HG03139 (cell line): Measurements from ENCODE around the gene PDE7B.

Source experiments
- ATAC-seq: cut with Tn5 transposase; IDR thresholded peaks from one replicate; pipeline ENCODE4 v1.9.1; 2021; ENCODE audit not compliant: unreplicated experiment

PDE7B gene

DNA sequence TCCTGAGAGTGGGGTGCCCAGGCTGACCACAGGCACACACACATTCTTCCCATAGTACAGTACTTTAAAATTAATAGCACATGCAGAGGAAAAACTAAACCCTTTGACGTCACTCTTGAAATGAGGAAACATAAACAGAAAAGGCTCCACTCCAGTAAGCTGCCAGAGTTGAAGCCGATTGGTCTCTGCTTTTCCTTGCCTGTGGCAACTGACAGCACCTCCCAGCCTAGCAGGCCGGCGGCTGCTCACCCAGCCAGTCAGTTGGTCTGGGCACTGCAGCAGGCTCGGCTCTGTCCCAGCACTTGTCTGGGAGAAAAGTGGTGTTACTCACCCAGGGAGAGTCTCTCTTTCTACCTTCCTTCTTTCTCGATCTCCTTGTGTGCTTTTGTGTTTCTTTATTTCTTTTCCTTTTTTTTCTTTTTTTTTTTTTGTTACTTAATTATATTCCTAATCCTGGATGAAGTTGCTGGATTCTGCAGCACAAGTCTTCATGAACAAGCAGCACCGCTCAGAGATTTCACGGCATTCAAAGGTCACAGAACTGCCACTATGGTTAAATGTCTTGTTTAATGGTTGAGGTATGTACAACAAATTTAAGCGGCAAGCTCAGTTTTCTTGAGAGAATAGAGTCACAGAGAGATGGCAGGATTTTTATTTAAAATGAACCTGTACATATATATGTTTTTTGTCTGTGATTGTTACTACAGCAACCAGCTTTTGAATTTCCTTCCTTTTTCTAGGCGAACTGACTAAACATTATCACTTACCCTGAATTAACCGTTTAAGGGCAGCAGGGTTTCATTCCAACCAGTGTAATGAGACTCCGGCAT, at the start of gene PDE7B:
PDE7B (plus strand) TSS at position 260 of the 830 bp plus-strand sequence.
- peak; percentile 80 for ATAC-seq

DNA sequence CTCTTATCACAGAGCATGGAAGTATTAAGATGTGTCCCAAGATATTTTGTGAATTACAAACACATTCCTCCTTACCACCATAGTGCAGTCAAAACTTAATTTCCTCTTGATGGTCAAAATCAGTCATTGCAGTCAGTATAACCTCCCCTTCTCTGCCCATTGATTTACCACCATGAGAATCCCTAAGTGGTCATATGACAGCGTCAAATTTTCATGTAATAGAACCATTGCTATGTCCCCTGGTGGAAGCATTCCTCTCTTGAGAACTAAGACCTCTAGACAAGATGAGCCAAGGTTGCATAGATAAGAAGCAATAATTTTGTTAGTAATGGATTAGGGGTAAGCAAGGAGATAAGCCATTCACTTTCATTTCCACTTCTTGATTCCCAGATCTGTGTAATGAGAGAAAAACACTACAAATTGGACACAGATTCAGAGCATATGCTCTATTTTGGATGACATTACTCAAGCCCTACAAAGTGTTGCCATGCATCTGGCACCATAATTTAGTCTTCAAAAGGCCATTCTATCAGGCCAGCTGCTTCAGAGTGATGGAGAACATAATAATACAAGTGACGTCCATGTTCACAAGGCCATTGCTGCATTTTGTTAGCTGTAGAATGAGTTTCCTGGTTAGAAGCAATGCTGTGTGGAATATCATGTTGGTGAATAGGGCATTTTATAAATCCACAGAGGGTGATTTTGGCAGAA, 49.6 kb upstream of the PDE7B start:
- ATAC-seq: no peak

DNA sequence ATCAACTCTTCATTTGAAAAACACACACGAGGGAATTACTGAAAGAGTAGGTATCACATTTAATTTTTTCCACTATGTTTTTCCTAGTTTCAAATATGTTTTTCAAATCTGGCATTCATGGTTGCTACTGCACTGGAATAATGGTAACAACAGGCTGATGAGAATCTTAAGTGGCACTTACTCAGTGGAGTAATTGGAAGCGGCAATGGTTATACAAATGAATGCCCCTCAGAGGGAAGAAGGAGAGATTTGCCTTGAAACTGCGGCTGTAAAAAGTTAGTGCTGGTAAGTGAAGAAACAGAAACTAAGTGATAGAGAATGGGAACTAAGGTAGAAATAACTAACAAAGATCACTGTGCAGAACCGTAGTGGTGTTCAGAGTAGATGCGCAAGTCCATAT, 41.0 kb upstream of the PDE7B start:
- ATAC-seq: no peak

DNA sequence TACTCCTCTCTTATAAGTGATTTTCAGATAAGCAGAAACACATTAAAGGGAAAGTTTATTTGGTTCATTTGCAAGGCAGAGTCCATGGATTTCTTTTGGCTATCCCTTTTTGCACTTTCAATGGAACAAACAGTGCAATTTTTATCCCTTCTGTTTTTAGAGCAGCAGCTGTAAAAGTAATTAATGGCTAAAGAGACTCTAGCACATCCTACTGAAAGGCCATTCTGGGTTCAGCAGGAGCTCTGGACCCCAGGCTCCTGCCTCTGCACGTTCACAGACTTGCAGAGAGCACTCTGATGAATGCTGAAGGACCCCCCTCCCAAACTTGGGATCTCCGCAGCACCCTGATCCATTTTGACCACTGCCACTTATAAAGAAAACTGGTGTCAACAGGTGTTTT, 40.3 kb upstream of the PDE7B start:
- ATAC-seq: no peak

DNA sequence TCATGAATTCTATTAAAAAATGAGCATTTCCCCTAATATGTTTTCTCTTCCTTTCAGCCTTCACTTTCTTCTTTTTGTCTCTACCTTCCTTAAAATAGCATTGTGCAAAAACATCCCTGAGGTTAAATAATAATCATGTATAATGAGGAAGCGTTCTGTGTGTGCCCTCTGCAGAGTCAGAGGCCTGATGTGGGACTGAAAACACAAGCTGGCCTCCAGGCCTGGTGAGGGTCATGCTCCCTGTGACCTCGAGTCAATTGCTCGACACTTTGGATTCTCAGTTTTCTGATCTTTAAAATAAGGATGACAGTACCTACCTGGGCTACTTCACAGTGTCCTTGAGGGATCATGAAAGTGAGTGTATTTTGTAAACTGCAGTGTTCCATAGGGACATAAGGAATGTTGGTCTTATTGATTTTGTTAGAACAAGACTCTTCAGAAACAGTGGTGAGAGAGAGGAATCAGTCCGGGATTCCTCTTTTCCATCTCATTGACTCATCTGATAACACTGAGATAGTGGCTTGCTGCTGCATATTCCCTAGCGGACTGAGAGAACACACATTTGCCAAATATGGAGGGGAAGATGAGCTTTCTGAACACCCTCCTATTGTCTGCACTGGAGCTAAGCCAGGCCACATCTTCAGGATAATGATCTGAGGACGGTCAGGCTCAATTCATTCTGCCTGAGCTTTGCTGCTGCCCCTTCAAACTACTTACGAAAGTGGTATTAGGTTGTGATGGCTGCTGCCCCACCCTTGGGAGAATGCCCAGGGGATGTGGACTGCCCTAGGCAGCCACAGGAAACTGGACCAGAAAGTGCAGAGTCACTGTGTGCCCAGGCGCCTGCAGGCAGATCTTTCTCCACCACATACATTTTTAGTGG, 39.6 kb upstream of the PDE7B start:
- no peak for ATAC-seq

DNA sequence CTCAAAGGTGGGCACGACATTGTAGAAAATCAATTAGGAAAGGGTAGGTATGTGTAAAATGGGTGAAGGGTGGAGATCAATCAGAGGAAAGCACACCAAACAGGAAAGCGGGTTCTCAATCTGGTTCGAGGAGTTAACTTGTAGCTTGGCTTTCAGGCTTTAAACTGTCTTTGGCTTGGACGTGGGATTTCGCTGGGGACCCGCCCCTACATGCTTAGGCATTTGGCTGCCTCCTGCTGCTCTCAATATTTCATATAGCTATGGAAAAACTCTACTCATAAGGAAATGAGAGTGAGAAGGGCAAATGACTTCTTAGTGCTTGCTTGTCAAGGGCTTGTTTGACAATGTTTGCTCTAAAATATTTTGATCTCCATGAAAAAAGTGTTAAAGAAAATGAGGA, 38.1 kb upstream of the PDE7B start:
- no peak for ATAC-seq

DNA sequence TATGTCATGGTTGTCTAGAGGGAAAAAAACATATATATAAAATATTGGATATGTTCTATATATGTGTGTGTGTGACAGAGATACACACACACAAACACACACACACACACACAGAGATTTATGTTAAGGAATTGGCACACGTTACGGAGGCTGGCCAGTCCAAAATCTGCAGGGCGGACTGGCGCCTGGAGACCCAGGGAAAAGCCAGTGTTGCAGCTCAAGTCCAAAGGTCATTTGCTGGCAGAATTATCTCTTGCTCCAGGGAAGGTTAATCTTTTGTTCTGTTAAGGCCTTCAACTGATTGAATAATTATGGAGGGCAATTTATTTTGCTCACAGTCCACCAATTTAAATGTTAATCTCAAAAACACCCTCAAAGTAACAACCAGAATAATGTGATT, 37.5 kb upstream of the PDE7B start:
- no peak for ATAC-seq

DNA sequence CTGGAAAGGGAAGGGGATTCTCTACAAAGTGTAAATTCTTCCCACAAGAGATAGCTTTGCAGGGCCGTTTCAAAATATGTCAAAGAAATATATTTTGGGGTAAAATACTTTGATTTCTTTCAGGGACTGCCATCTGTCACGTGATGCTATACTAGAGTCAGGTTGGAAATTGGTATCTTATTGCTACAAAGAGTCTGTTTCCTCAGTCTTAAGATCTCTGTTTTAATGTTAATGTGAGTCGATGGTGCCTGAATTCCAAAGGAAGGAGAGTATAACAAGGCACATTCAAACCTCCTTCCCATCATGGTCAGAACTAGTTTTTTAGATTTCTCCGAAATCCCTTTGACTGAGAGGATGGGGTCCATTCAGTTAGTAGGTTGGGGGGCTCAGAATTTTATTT, 36.3 kb upstream of the PDE7B start:
- ATAC-seq: no peak

DNA sequence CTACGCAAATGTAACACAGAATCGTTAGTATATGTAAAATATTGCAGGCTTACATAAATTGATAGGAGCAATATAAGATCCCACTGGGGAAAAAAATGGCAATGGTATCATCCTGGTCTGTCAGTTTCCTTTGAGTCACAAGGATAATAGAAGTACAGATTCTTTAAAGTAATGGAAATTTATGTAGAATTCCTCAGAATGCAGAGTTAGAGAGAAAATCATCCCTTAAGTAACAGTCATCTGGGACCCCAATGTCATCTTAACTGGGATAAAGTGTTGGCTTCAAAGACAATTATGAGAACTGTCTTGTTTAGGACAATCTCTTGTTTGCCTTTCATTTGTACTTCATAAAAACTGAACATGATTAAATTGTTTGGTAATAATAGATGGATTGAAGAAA, 34.5 kb upstream of the PDE7B start:
- no peak for ATAC-seq

DNA sequence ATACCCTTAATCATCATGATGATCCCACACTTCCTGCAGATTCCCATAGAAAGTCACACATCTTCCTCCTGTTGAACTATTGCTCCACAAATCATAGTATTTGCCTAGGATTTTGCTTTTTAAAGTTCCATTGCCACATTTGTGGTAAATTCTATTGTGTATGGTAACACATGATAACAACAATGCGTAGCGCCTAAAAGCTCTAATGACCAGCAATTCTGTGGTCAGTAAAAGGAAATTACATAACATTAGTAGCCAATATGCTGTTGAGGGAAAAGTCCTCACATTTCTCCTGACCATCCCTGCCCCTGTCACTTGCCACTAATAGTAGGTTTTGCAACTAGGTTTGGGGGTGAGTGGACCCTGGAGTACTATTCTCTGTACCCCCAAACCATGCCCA, 31.8 kb upstream of the PDE7B start:
- ATAC-seq: no peak

DNA sequence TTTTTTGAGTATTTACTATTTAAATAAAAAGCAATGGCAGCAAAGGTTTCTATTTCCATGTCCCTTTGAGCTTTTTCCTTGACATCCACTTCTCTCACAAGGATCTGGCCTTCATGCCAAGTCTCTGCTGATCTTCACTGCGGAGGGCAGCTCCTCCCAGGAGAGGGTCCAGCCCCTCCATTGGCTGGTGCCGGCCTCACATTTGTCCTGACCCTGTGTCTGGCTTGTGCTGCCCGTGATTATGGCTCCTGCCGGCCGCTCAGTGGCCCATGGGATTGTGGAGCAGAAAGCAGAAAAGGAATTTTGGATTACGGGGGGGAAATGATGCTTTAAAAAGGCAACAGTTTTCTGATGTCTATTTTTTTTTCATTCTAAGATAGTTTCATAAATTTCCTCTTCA, 31.2 kb upstream of the PDE7B start:
- no peak for ATAC-seq

DNA sequence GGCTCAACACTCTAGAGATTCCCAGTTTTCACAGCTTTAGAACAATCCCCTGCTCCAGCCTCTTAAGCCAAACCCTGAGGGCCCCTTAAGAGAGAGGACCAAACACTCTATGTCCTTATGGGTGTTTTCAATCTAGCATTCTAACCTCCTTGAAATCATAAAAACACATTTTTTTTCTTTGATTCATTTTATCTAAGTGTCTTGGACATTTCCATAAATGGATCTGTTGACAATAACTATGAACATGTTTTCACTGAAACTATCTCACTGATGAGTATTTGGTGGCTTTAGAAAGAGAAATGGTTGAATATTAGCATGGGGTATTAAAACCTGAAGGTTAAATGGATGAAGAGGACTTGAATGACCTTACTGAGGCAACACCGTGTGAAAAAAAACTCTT, 27.6 kb upstream of the PDE7B start:
- ATAC-seq: no peak

DNA sequence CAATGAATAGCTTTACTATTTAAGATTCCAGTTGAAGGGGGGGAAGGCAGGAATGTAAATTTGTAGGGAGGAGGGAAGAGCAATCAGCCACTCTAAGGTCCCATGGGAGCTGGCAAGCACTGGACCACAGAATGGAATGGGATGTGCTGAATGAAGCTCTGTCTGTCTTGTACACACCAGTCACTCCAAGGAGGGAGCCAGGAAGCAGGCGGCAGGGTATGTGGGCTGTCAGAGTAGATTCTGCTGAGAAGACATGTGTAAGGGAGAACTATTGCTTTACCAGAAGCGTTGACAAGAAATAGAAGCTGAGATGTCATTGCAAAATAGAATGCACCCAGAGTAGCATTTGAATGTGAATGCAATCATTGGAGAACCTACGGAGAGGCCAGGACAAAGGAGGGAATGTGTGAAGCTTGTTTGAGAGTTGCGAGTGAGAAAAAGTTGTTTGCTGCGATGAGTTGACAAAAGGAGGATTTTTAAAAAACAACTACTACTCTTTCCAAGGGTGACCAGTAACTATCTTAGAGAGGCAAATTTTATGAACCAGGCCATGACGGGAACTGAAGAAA, 25.2 kb upstream of the PDE7B start:
- ATAC-seq: no peak

DNA sequence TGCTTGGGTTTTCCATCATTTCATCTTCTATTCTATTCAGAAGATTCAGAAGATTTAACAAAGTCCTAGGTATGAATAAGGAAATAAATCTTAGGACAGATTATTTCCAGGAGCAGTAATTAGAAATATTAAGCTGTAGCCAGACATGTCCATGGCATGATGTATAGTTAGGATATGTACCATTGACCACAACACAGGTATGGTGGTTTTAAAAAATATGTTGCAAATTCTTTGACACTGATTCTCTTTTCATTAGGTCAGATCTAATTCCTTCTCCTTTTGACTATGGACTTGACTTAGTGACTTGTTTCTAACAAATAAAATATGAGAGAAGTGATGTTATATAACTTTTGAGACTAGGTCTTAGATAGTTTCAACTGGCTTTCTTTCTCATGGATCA, 23.5 kb upstream of the PDE7B start:
- ATAC-seq: no peak

DNA sequence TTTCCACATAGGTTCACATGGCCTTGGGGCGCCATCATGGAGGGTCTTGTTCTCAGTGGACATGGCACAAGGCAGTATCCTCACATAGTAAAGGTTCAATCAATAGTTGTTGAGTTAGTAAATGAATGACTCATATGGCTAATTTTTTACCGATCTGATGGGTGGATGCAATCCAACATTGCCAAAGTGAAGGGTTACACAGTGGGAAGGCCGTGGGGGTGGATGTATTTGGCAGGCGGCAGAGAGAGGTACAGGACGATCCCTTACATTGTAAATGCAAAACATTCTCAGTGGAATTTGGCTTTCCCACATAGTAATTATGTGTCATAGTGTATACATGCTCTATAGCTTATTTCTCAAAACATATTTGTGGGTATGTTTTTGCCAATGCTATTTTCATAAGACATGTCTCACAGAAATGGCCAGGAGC, 21.0 kb upstream of the PDE7B start:
- ATAC-seq: no peak

DNA sequence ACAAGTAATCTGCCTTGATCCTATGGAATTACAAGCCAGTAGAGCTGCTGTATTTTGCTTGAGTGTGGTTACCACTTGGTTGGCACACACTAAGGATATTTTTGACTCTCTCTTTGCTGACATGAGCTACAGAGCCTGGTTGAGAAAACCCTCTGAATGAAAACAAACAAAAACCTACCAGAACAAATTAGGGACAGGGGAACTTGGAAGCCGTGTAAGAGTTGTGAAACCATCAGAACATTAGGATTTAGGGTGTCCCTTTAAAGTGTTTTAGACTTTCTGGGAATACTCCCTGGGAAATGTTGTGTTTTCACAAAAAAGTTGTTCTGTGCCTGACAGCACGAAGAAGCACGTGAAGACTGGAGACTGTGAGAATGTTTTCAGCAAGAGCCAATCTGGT, 20.5 kb upstream of the PDE7B start:
- no peak for ATAC-seq

DNA sequence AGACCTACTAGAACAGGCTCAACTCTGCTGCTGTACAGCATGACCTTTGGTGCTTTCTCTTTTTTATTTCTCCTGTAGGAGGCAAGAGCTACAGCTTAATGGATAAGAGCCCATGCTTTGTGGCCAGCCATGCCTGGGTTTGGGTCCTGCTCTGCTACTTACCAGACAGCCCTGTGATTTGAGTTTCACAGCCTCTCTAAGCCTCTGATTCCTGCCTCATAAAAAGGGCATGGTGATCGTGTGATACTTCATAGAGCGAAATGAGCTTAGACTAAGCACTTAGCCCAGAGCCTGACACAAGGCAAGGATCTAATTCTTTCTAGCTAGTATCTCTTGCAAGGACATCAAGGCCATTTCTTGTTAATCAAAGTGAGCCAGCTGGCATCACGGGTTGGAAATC, 19.3 kb upstream of the PDE7B start:
- no peak for ATAC-seq

DNA sequence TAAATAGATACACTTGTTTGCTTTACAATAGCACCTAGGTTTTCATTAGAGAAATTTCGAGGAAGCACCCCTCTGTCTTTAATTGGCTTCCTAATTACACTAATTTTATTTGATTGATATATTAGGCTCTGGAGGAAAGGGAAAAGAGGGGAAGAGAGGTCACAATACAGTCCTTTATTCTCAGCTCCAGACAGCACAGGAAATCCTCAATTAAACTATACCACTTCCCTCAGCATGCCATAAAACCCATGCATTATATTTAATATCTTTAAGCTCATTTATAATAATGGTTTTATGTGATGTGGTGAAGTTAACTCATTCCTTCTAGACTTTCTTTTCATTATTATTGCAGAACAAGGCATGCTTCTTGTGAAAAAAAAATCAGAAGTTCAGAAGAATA, 17.7 kb upstream of the PDE7B start:
- no peak for ATAC-seq

DNA sequence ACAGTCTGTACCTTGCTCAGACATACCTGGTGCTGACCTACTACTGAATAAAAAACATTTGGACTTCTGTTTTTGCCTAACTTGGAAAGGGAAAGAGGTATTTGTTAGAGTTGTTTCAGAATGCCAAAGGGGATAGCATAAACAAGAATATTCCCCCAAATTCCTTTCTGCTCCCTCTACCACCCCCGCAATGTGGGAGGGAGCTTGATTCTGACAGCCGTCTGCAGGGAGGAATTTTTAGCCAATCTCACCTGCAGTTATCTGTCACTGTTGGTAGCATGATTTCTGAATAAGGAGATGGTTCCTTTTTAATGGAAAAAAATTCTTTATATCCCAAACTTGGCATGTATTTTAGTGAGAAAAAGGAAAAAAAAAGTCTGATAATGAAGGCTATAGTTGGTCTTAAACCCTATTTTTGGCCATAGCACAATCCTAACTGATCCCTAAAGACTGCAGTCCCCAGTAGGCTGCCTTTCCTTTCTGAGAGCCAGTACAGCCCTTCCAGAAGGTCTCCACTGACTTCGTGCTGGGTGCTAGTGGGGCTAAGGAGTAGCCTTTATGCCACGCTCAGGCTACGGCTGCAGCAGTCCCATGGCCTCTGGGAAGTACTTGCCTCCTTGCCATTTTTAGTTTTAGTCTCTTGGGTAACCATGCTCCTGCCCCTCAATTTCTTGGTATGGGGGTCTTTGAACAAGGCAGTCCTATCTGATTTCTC, 13.6 kb upstream of the PDE7B start:
- no peak for ATAC-seq

DNA sequence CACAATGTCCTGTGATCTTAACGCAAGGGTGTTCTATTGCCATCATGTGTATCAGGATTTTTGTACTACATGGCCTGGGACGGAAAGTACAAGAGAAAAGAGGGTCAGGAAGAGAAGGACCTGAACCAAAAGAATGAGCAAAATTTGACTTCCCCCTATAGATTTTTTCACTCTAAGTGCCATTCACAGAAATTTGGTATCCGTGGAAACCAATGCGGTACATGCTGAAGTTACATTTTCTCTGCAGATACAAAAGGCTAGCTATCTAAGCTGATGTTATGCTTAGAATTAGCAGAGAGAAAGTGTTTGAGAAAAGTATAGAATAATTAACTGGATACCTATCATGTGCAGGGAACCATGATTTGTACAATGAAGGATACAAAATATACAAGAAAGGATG, 12.4 kb upstream of the PDE7B start:
- ATAC-seq: no peak
